Measurements from ENCODE around the gene VASN.

Gene VASN

GRCh38 chr16:4386451-4386805 lies 14.8 kb downstream of the VASN start:
- peaks cover 16% of the 10 kb centered on the region; the same call in 1 of the 2 replicates for H3K36me3 ChIP-seq (ENCODE audit: insufficient read depth, low read length)
- no peaks in the 10 kb centered on the region for H3K27me3 ChIP-seq (ENCODE audit: insufficient read depth, low read length)
- H3K4me3 ChIP-seq (ENCODE audit: low read depth, low read length): no peak overlapping the region
- no peaks in the 10 kb centered on the region for H3K79me2 ChIP-seq (ENCODE audit: control insufficient read depth, insufficient read depth, low read length, unreplicated experiment)
- H3K27ac ChIP-seq (ENCODE audit: low read depth, low read length): peak overlapping the region; percentile 75
- H3K4me1 ChIP-seq (ENCODE audit: control insufficient read depth, insufficient read depth, low read length, unreplicated experiment): peaks cover 57% of the 10 kb centered on the region
- no peak overlapping the region for H2AFZ ChIP-seq (ENCODE audit: low read length, unreplicated experiment)

GRCh38 chr16:4386951-4387565 lies 15.4 kb downstream of the VASN start:
- Histone ChIP-seq H2AFZ (ENCODE audit: low read length, unreplicated experiment) (no peak overlapping the region), H3K36me3 (ENCODE audit: insufficient read depth, low read length) (peaks cover 14% of the 10 kb centered on the region; the same call in 1 of the 2 replicates), H3K27ac (ENCODE audit: low read depth, low read length) (peak overlapping the region; percentile 75), H3K27me3 (ENCODE audit: insufficient read depth, low read length) (no peaks in the 10 kb centered on the region), H3K4me3 (ENCODE audit: low read depth, low read length) (no peak overlapping the region), H3K4me1 (ENCODE audit: control insufficient read depth, insufficient read depth, low read length, unreplicated experiment) (peaks cover 59% of the 10 kb centered on the region), H3K79me2 (ENCODE audit: control insufficient read depth, insufficient read depth, low read length, unreplicated experiment) (no peaks in the 10 kb centered on the region)

GRCh38 chr16:4387781-4388180 lies 16.1 kb downstream of the VASN start:
- H3K4me1 ChIP-seq (ENCODE audit: control insufficient read depth, insufficient read depth, low read length, unreplicated experiment): peaks cover 66% of the 10 kb centered on the region
- H3K27ac ChIP-seq (ENCODE audit: low read depth, low read length): peak overlapping the region; percentile 28; the same call in 1 of the 2 replicates
- H3K4me3 ChIP-seq (ENCODE audit: low read depth, low read length): no peak overlapping the region
- no peaks in the 10 kb centered on the region for H3K27me3 ChIP-seq (ENCODE audit: insufficient read depth, low read length)
- H3K36me3 ChIP-seq (ENCODE audit: insufficient read depth, low read length): peaks cover 9% of the 10 kb centered on the region; the same call in 1 of the 2 replicates
- no peak overlapping the region for H2AFZ ChIP-seq (ENCODE audit: low read length, unreplicated experiment)
- no peaks in the 10 kb centered on the region for H3K79me2 ChIP-seq (ENCODE audit: control insufficient read depth, insufficient read depth, low read length, unreplicated experiment)

GRCh38 chr16:4388271-4389021 lies 16.8 kb downstream of the VASN start:
- Histone ChIP-seq H2AFZ (ENCODE audit: low read length, unreplicated experiment) (no peak overlapping the region), H3K27ac (ENCODE audit: low read depth, low read length) (peak overlapping the region; percentile 19; the same call in 1 of the 2 replicates), H3K4me3 (ENCODE audit: low read depth, low read length) (no peak overlapping the region), H3K79me2 (ENCODE audit: control insufficient read depth, insufficient read depth, low read length, unreplicated experiment) (no peaks in the 10 kb centered on the region), H3K27me3 (ENCODE audit: insufficient read depth, low read length) (no peaks in the 10 kb centered on the region), H3K36me3 (ENCODE audit: insufficient read depth, low read length) (peaks cover 6% of the 10 kb centered on the region; the same call in 1 of the 2 replicates), H3K4me1 (ENCODE audit: control insufficient read depth, insufficient read depth, low read length, unreplicated experiment) (peaks cover 72% of the 10 kb centered on the region)

- H3K27ac ChIP-seq (ENCODE audit: low read depth, low read length): peak overlapping the region; percentile 19
Measured at GRCh38 chr16:4389051-4389955, 17.7 kb downstream of the VASN start.

GRCh38 chr16:4390266-4391260 lies 18.9 kb downstream of the VASN start:
- H3K27ac ChIP-seq (ENCODE audit: low read depth, low read length): no peak overlapping the region
- peaks cover 58% of the 10 kb centered on the region for H3K4me1 ChIP-seq (ENCODE audit: control insufficient read depth, insufficient read depth, low read length, unreplicated experiment)
- no peaks in the 10 kb centered on the region for H3K79me2 ChIP-seq (ENCODE audit: control insufficient read depth, insufficient read depth, low read length, unreplicated experiment)
- H3K27me3 ChIP-seq (ENCODE audit: insufficient read depth, low read length): no peaks in the 10 kb centered on the region
- H3K36me3 ChIP-seq (ENCODE audit: insufficient read depth, low read length): no peaks in the 10 kb centered on the region
- H2AFZ ChIP-seq (ENCODE audit: low read length, unreplicated experiment): no peak overlapping the region
- H3K4me3 ChIP-seq (ENCODE audit: low read depth, low read length): no peak overlapping the region

More at GRCh38 chr16:4389051-4389955, 17.7 kb downstream of the VASN start:
- no peaks in the 10 kb centered on the region for H3K27me3 ChIP-seq (ENCODE audit: insufficient read depth, low read length)
- peaks cover 66% of the 10 kb centered on the region for H3K4me1 ChIP-seq (ENCODE audit: control insufficient read depth, insufficient read depth, low read length, unreplicated experiment)
- H2AFZ ChIP-seq (ENCODE audit: low read length, unreplicated experiment): no peak overlapping the region
- H3K4me3 ChIP-seq (ENCODE audit: low read depth, low read length): no peak overlapping the region
- H3K36me3 ChIP-seq (ENCODE audit: insufficient read depth, low read length): no peaks in the 10 kb centered on the region
- no peaks in the 10 kb centered on the region for H3K79me2 ChIP-seq (ENCODE audit: control insufficient read depth, insufficient read depth, low read length, unreplicated experiment)

- Histone ChIP-seq H3K36me3 (ENCODE audit: insufficient read depth, low read length) (no peaks in the 10 kb centered on the region), H3K4me3 (ENCODE audit: low read depth, low read length) (no peak overlapping the region), H3K27ac (ENCODE audit: low read depth, low read length) (peak overlapping the region; percentile 49), H2AFZ (ENCODE audit: low read length, unreplicated experiment) (no peak overlapping the region), H3K79me2 (ENCODE audit: control insufficient read depth, insufficient read depth, low read length, unreplicated experiment) (no peaks in the 10 kb centered on the region), H3K27me3 (ENCODE audit: insufficient read depth, low read length) (no peaks in the 10 kb centered on the region), H3K4me1 (ENCODE audit: control insufficient read depth, insufficient read depth, low read length, unreplicated experiment) (peaks cover 46% of the 10 kb centered on the region)
Measured at GRCh38 chr16:4391631-4392381, 20.2 kb downstream of the VASN start.

- Histone ChIP-seq H3K79me2 (ENCODE audit: control insufficient read depth, insufficient read depth, low read length, unreplicated experiment) (no peaks in the 10 kb centered on the region), H3K4me1 (ENCODE audit: control insufficient read depth, insufficient read depth, low read length, unreplicated experiment) (peaks cover 38% of the 10 kb centered on the region), H3K27ac (ENCODE audit: low read depth, low read length) (peak overlapping the region; percentile 49), H3K36me3 (ENCODE audit: insufficient read depth, low read length) (no peaks in the 10 kb centered on the region), H3K4me3 (ENCODE audit: low read depth, low read length) (no peak overlapping the region; the same call in 1 of the 2 replicates), H3K27me3 (ENCODE audit: insufficient read depth, low read length) (no peaks in the 10 kb centered on the region), H2AFZ (ENCODE audit: low read length, unreplicated experiment) (no peak overlapping the region)
Measured at GRCh38 chr16:4392382-4393239, 21.0 kb downstream of the VASN start.

- no peaks in the 10 kb centered on the region for H3K79me2 ChIP-seq (ENCODE audit: control insufficient read depth, insufficient read depth, low read length, unreplicated experiment)
Measured at GRCh38 chr16:4393240-4393600, 21.6 kb downstream of the VASN start.

More at GRCh38 chr16:4393240-4393600, 21.6 kb downstream of the VASN start:
- H2AFZ ChIP-seq (ENCODE audit: low read length, unreplicated experiment): no peak overlapping the region
- H3K36me3 ChIP-seq (ENCODE audit: insufficient read depth, low read length): no peaks in the 10 kb centered on the region
- no peaks in the 10 kb centered on the region for H3K27me3 ChIP-seq (ENCODE audit: insufficient read depth, low read length)
- H3K4me3 ChIP-seq (ENCODE audit: low read depth, low read length): no peak overlapping the region
- H3K4me1 ChIP-seq (ENCODE audit: control insufficient read depth, insufficient read depth, low read length, unreplicated experiment): peaks cover 32% of the 10 kb centered on the region
- peak overlapping the region; percentile 49 for H3K27ac ChIP-seq (ENCODE audit: low read depth, low read length)

Data from ACC112 (cell line).